Amniotic epithelial cell (primary cell): ENCODE data around the gene HIC1.

Experiments
- DNase-seq: peaks from one replicate; pipeline ENCODE4 v3.0.0-alpha.2; 2010; ENCODE audit warnings: low read depth

HIC1 gene

GRCh38 chr17:2025220-2025621, 29.7 kb upstream of the HIC1 start, which contains the start of gene RTN4RL1:
Gene RTN4RL1 (minus strand): TSS chr17:2025334. CDS start chr17:2024865, 469 bp downstream.
- peak; percentile 30 for DNase-seq

GRCh38 chr17:2025622-2026309, 29.1 kb upstream of the HIC1 start:
- peak; percentile 50 for DNase-seq

DNA sequence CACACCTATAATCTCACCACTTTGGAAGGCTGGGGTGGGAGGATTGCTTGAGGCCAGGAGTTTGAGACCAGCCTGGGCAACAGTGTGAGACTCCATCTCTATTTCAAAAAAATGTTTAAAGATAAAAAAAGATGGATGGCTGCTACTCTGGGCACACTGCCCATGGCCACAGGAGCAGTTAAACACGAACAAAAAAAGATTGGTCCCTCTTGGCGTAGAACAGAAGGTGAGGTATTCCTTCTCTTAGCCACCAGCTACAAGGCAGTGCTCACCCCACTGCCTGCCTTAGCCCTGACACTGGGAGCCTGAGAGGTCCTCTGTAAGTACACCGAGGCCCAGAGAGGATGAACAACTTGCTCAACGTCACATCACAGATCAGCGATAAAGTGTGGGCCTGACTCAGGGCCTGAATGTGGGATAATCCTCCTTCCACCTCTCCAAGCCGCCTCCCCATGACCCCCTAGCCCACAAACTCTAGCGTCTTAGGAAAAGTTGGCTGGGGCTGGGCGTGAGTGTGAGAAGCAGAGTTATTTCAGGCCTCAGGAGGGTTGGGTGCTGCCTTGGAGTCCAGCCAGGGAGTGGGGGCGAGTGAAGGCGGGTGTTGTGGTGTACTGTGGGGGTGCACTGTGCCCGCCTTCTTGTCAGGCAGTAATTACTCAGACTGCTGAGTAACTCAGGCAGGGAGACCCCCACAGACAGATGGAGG, 27.2 kb upstream of the HIC1 start:
- peak; percentile 94 for DNase-seq

GRCh38 chr17:2028234-2028614, 26.7 kb upstream of the HIC1 start:
- no peak for DNase-seq

DNA sequence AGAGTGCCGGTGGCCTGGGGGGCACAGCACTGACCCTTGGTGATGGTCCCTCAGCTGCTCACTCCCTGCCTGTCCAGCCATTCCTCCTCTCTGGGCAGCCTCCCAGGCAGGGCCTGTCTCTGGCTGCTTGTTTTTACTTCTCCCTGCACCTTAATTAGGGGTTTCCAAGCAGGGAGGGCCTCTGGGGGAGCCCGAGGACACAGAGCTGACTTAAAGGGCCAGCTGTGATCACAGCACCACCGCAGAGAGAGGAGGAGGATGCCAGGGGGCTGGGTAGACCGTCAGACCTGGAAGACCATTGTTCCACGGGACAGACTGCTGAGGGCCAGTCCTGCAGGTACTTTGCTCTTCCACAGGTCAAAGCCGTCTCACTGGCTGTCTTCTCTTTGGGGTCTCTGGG, 26.2 kb upstream of the HIC1 start:
- no peak for DNase-seq

DNA sequence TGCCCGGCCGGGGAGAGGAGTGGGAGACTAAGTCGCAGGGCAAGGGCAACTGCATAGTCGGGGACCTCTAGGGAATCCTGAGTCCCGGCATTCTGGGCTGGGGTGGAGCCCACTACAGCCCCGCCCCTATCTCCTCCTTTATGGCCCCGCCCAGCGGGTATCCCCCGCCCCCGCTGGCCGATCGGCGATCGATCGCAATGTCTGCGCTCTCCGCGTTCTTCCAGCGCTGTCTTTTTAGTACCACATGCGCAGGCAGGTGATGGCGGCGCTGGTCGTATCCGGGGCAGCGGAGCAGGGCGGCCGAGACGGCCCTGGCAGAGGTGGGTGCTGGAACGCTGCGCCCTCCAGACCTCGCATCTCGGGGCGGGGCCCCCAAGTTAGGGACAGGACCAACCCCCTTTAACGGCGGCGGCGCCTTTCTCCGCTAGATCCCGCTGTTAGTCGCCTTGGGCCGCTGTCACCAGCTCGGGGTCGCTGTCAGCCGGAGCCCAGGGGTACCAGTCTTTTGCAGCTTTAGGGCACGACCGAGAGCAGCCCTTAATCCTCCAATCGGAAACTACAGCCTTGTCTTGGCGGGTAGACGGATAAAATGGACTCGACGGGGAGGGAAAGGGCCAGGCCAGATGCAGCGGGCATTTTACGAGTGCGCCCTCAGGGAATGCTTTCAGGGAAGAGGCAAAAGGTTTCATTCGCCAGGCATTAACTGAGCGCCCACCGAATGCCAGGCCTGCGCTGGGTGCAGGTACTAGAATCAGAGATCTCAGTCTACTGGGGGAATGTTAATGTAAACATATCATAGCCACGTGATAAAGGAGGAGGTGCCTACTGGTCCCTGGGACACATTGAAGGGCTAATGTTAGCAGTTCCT, 24.8 kb upstream of the HIC1 start, which contains the start of gene DPH1:
Gene DPH1 (plus strand): TSS at position 243 of the 868 bp plus-strand sequence. CDS start 17 bp downstream, at position 260.
- peak; percentile 86 for DNase-seq

DNA sequence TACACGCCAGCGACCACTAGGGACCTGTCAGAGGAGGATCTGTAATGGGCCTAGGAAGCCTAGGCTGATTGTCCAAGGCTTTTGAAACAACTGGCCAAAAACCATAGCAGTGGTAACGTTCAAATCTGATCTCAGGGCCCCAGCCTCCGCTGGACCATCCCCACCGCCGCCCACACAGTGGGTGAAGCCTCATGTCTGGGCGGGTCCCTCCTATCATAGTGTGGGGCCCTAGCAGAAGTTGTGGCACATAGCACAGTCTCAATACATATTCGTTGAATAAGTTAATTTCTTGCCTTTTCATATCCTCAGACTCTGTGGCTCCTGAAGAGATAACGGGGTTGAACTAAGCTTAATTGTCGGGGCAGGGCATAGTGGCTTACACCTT, 24.1 kb upstream of the HIC1 start:
- no peak for DNase-seq

DNA sequence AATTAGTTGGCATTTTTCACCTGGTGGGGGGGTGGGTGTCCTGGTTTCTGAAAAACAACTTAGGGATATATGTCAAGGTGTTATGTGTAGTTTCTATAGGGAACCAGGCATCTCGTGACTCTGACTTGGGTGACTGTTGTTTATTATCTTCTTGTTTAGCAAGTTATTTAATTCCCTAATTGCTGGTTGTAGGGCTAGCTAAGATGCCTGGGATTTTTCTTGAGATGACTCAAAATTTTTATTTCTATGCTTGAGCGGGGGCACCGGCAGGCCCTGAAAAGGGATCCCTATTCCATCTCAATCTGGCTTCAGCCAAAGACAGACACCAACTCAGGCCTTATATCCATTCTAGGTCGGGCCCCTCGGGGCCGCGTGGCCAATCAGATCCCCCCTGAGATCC, 21.8 kb upstream of the HIC1 start:
- DNase-seq, result no peak

DNA sequence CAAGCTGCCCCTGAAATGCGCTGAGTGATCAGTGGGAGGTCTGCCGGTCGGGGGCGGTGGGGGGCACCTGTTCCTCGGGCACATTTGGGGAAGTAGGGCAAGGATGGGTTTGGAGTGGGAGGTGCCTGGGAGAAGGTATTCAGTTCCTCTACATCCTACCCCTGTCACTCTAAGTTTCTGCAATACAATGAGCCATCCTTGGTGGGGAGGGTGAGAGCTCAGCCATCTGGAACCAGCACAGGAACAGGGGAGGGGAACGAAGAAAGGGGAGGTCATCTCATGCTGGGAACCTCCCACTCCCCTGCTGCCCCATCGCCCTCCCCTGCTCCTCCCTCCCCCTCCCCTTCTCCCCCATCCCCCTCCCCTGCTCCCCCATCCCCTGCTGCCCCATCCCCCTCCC, 20.7 kb upstream of the HIC1 start:
- DNase-seq, result no peak

DNA sequence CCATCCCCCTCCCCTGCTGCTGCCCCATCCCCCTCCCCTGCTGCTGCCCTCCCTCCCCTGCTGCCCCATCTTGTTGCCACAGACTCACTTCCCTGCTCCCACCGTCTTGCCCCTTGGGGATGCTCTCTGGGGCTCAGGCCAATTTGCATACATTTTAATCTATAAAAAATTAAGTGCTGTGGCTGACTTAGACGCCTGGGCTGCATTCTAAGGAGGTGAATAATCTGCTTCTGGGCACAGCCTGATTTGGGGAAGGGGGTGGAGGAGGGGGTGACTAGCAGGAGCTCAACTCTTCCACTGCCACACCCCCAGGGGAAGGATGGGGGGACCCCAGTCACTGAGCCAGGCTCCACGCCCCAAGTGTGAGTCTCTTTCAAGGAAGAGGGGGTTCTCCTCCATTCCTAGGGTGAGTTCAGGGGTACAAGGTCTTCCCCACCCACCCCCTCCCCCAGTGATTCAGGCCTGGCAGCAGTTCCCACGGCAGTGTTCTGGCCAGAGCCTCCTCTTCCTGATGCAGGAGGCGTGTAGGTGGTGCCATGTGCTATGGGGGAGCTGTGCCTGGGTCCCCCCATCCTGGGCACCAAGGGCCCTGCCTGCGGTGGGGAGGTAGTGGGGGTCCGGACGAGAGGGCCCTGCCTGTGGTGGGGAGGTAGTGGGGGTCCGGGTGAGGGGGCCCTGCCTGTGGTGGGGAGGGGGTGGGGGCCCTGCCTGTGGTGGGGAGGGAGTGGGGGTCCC, 19.9 kb upstream of the HIC1 start:
- DNase-seq, result no peak

GRCh38 chr17:2035541-2036488, 19.1 kb upstream of the HIC1 start:
- no peak for DNase-seq

DNA sequence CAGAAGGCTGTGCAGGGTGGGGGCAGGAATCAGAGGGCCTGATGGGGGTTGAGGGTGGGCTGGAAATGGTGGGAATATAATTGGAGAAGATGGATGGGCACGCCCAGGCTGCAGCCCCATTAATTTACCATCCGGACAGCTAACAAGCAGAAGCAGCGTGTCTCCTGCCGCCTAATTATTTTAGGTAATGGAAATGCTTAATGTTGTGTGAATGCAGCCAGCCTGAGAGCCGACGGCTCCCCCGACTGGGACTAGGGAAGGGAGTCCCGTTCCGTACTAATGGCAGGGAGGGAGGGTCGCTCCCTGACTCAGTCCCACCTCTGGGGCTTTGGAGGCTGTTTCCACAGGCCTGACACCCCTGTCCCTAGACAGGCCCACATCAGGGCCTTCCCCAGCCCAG, 17.7 kb upstream of the HIC1 start:
- DNase-seq, result no peak

DNA sequence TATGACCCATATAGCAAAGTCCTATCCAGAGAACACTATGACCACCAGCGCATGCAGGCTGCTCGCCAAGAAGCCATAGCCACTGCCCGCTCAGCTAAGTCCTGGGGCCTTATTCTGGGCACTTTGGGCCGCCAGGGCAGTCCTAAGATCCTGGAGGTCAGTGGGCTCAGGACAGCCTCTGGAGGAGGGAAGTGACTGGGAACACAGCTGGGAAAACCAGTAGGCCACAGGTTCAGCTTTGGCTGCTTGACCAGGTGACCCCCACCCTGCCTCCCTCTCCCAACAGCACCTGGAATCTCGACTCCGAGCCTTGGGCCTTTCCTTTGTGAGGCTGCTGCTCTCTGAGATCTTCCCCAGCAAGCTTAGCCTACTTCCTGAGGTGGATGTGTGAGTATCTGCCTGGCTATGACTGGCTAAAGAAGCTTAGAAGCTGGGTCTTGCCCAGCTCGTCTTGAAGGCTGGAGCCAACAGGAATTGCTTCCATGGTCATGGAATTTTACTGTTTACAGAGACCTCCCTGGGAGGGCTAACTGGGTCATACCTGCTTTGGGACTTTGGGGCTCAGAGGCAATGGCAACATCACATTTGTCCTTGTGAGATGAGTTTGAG, 14.6 kb upstream of the HIC1 start:
- no peak for DNase-seq

- no peak for DNase-seq
Measured at GRCh38 chr17:2040942-2041560, 13.9 kb upstream of the HIC1 start.

DNA sequence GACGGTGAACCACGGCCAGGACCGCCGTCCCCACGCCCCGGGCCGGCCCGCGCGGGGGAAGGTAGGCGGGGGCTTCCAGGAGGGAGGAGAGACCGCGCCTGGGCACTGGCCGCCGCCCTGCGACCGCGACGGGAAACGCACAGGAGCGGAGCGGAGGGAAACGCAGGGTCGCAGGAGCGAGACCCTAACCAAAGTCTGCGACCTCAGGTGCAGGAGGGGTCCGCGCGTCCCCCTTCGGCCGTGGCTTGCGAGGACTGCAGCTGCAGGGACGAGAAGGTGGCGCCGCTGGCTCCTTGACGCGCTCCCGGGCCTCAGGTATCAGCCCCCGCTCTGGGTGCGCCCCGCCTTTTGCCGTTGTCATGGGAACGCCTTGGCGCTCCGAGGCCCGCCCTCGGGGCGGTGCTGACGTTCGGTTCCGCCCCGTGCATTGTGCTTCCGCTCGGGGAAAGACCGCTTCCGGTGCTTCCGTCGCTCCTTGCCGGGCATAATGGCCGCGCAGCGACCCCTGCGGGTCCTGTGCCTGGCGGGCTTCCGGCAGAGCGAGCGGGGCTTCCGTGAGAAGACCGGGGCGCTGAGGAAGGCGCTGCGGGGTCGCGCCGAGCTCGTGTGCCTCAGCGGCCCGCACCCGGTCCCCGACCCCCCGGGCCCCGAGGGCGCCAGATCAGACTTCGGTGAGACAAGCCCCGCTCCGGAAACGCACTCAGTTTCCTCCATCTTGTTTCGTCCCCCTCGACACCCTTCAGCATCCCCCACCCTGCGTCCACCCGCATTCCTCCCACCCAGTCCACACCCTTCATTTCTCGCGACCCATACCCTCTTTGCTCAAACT, 13.1 kb upstream of the HIC1 start, which contains the start of gene OVCA2:
Gene OVCA2 (plus strand): TSS at position 462 of the 829 bp plus-strand sequence. CDS start 26 bp downstream, at position 488.
- DNase-seq, result peak; percentile 88

GRCh38 chr17:2042390-2042847, 12.5 kb upstream of the HIC1 start:
- DNase-seq, result no peak

GRCh38 chr17:2042933-2043332, 12.0 kb upstream of the HIC1 start:
- DNase-seq, result no peak

DNA sequence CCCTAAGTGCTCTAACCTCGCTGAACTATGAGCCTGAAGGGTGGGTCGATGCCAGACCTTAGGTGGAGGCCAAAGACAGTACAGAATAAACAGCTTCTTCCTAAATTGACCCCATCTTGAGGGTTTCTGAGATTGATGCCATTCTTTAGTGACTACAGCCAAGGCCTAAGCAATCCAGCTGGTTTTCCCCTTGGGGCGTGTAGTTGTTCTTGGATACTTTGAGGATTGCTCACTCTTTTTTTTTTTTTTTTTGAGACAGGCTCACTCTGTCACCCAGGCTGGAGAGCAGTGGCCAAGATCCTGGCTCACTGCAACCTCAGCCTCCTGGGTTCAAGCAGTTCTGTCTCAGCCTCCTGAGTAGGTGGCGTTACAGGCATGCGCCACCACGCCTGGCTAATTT, 11.1 kb upstream of the HIC1 start:
- DNase-seq, result peak; percentile 71
